GM21737 (cell line): ENCODE measurements around the gene SCN7A.
"Not testable (repeated sequence)": the region's sequence is repeated elsewhere in the genome, so short reads cannot be mapped to it uniquely, and the experiment has no call there.

Experiments used
- ATAC-seq: cut with Tn5 transposase; IDR thresholded peaks from one replicate; pipeline ENCODE4 v1.9.1; 2021; ENCODE audit warnings: mild to moderate bottlenecking, moderate library complexity; ENCODE audit not compliant: unreplicated experiment

The SCN7A gene

DNA sequence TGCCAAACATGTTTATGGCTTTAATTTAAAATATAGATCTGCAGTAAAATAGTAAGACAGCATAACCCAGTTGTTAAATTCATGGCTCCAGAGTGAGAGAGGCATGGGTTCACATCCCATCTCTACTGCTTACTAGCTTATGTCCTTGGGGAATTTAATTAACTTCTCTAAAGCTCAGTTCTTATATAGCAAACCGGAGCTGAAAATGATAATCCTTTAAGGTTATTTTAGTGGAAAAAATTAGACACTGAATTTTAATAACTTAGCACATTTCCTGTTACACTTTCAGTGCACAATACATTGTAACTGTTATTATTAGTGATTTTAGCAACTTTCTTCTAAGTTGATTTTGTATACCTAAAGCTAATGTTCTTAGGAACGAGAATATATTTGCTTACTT lies 133.1 kb downstream of the SCN7A start:
- no peak for ATAC-seq

GRCh38 chr2:166360426-166360825 lies 133.6 kb downstream of the SCN7A start:
- ATAC-seq: no peak

GRCh38 chr2:166357950-166358321 lies 136.1 kb downstream of the SCN7A start:
- ATAC-seq: not testable (repeated sequence)

GRCh38 chr2:166357068-166357949 lies 136.7 kb downstream of the SCN7A start:
- ATAC-seq: no peak
